ENCODE measurements around the gene PLA2G3.

DNA sequence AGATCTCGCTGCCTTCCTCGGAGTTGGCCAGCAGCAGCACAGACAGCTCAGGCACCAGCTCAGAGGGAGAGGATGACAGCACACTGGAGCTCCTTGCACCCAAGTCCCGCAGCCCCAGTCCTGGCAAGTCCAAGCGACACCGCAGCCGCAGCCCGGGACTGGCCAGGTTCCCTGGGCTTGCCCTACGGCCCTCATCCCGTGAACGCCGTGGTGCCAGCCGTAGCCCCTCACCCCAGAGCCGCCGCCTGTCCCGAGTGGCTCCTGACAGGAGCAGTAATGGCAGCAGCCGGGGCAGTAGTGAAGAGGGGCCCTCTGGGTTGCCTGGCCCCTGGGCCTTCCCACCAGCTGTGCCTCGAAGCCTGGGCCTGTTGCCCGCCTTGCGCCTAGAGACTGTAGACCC is 6.4 kb downstream of the PLA2G3 start:
- TF ChIP-seq, protein P1, sequence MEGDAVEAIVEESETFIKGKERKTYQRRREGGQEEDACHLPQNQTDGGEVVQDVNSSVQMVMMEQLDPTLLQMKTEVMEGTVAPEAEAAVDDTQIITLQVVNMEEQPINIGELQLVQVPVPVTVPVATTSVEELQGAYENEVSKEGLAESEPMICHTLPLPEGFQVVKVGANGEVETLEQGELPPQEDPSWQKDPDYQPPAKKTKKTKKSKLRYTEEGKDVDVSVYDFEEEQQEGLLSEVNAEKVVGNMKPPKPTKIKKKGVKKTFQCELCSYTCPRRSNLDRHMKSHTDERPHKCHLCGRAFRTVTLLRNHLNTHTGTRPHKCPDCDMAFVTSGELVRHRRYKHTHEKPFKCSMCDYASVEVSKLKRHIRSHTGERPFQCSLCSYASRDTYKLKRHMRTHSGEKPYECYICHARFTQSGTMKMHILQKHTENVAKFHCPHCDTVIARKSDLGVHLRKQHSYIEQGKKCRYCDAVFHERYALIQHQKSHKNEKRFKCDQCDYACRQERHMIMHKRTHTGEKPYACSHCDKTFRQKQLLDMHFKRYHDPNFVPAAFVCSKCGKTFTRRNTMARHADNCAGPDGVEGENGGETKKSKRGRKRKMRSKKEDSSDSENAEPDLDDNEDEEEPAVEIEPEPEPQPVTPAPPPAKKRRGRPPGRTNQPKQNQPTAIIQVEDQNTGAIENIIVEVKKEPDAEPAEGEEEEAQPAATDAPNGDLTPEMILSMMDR (conservative IDR thresholded peaks at IDR 0.05; ENCODE audit: low read depth in 2 of 2): no peak
- no peak for TF ChIP-seq POLR2AphosphoS5 (IDR thresholded peaks at IDR 0.05; ENCODE audit: low read depth)
- no peak for TF ChIP-seq EZH2 (IDR thresholded peaks at IDR 0.05; ENCODE audit: low read depth, unreplicated experiment)
- TF ChIP-seq CREB1 (CRISPR knock-in tag; IDR thresholded peaks at IDR 0.05; ENCODE audit: low read depth): no peak

Measured in GM23338 (cell line).